ENCODE results near the gene TMSB15C. TPM values are rescaled to one million over a fixed set of nuclear protein-coding genes. Genes with fewer than 3 reads are reported as not detected.
"Not testable (repeated sequence)": the region's sequence is repeated elsewhere in the genome, so short reads cannot be mapped to it uniquely, and the experiment has no call there.

The TMSB15C gene
- total RNA-seq, result 1 to 10 TPM; 3.9 to 4.3 TPM

- not testable (repeated sequence) for ATAC-seq (ENCODE audit: insufficient number of reproducible peaks, low FRiP score, low read depth); H3K4me3 ChIP-seq; H3K27me3 ChIP-seq (replicated peaks; ENCODE audit: insufficient read depth); H3K36me3 ChIP-seq; H3K27ac ChIP-seq; DNase-seq (ENCODE audit: low spot score); H3K9me3 ChIP-seq; H3K4me1 ChIP-seq (ENCODE audit: control insufficient read depth in 1 of 2, low read depth in 2 of 2)
Measured at GRCh38 chrX:104075778-104076445, at the start of gene TMSB15C. Gene TMSB15C (minus strand): TSS chrX:104076236.

- no peaks in the 10 kb centered on the region for H3K36me3 ChIP-seq
- no peaks in the 10 kb centered on the region for H3K4me1 ChIP-seq (ENCODE audit: control insufficient read depth in 1 of 2, low read depth in 2 of 2)
- no peak for DNase-seq (ENCODE audit: low spot score)
- no peak for ATAC-seq (ENCODE audit: insufficient number of reproducible peaks, low FRiP score, low read depth)
- no peak for TF ChIP-seq CTCF (IDR thresholded peaks at IDR 0.05)
- H3K4me3 ChIP-seq, result no peak overlapping the region
- H3K27me3 ChIP-seq (replicated peaks; ENCODE audit: insufficient read depth), result no peaks in the 10 kb centered on the region
- no peak overlapping the region for H3K27ac ChIP-seq
- no peaks in the 10 kb centered on the region for H3K9me3 ChIP-seq
Measured at GRCh38 chrX:104122829-104123228, 46.8 kb upstream of the TMSB15C start.

DNA sequence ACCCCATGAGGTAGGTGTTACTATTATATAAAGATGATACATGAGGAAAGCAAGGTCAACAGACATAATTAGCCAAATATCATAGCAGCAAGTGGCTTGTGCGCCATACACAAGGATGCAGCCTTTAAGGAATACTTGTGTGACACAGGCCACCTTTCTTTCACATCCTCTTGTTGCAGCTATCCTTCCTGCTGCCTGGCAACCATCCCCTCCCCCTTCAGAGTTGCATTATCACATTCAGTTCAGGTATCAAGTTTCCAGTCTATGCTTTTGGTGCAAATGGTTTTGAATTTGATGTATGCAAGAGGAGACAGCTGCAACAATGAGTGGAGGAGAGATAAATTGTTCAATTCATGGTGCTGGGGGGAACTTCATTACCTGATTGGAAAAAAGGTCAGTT lies 42.7 kb upstream of the TMSB15C start:
- Histone ChIP-seq H3K27me3 (replicated peaks; ENCODE audit: insufficient read depth) (no peaks in the 10 kb centered on the region), H3K36me3 (no peaks in the 10 kb centered on the region), H3K4me3 (no peak overlapping the region), H3K9me3 (no peaks in the 10 kb centered on the region), H3K27ac (no peak overlapping the region), H3K4me1 (ENCODE audit: control insufficient read depth in 1 of 2, low read depth in 2 of 2) (peaks cover 0 to 2% of the 10 kb centered on the region in 2 donors)
- DNase-seq (ENCODE audit: low spot score), result no peak
- no peak for ATAC-seq (ENCODE audit: insufficient number of reproducible peaks, low FRiP score, low read depth)
- no peak for TF ChIP-seq CTCF (IDR thresholded peaks at IDR 0.05)

DNA sequence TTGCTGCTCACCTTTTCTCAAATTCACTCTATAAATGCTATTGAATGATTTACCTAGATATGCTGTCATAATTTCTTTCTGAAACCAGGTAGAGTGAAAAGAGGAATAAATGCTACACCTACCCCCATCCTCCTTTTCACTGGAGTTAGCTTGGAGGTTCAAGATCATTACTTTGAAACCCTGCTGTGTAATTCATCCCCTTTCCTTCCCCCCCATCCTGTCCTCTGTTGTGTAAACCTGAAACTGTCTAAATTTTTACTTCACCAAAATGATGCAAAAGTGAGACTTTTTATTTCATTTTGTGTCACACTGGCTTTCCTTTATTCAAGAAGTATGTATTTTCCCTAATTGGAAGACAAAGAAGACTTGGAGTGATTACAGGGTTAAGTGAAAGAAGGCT lies 41.7 kb upstream of the TMSB15C start:
- TF ChIP-seq CTCF (IDR thresholded peaks at IDR 0.05), result no peak
- Histone ChIP-seq H3K36me3 (no peaks in the 10 kb centered on the region), H3K9me3 (no peaks in the 10 kb centered on the region), H3K4me1 (ENCODE audit: control insufficient read depth in 1 of 2, low read depth in 2 of 2) (peaks cover 0 to 5% of the 10 kb centered on the region in 2 donors), H3K27me3 (replicated peaks; ENCODE audit: insufficient read depth) (no peaks in the 10 kb centered on the region), H3K27ac (no peak overlapping the region), H3K4me3 (no peak overlapping the region)
- no peak for ATAC-seq (ENCODE audit: insufficient number of reproducible peaks, low FRiP score, low read depth)
- DNase-seq (ENCODE audit: low spot score), result no peak

DNA sequence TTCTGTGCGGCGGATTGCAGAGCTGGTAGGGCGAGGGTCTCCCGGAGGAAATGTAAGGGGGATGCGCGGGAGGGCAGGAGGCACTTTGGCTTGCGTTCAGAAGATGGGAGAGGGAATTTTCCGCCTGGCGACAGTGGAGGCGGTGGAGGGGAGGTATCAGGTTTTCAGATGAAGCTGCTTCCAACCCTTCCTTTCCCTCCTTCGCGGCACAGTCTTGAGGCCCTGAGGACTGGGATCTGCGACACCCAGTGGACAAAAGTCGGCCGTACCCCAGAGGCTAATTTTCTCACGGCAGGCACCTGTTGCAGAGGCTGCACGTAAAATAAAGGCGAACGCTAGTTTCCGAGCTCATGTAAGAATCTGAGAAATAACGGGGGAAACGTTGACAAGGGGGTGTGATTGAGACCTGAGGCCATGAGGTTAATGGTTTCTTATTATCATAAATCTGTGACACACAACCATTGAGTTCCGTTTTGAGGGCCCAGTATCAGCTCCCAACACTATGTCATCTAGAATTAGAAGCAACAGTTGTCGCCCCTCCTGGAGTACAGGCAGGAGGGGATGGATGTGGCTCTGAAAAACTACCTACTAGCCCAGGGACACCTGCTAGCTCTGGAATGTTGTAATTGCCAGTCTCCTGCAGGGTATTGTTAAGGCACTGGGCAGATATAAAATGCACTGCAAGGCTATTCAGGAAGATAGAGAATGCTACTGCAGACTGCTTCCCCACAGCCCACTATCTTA lies 37.4 kb upstream of the TMSB15C start:
- DNase-seq (ENCODE audit: low spot score) (no peak), ATAC-seq (ENCODE audit: insufficient number of reproducible peaks, low FRiP score, low read depth) (no peak)
- Histone ChIP-seq H3K4me3 (peak overlapping the region; percentile 77), H3K27ac (peak overlapping the region; percentile 72 to 74), H3K27me3 (replicated peaks; ENCODE audit: insufficient read depth) (no peaks in the 10 kb centered on the region), H3K36me3 (no peaks in the 10 kb centered on the region), H3K9me3 (no peaks in the 10 kb centered on the region), H3K4me1 (ENCODE audit: control insufficient read depth in 1 of 2, low read depth in 2 of 2) (peaks cover 0 to 5% of the 10 kb centered on the region in 2 donors)
- TF ChIP-seq CTCF (IDR thresholded peaks at IDR 0.05), result peak; percentile 53

All from thoracic aorta (tissue), 2 donors.